LNCAP (cell line): ENCODE results near the gene F3.

Source experiments
- CTCF ChIP-seq: fragments of 450-650 bp; IDR thresholded peaks from 2 replicates; pipeline ENCODE4 v1.5.1; 2017; ENCODE audit warnings: mild to moderate bottlenecking

The F3 gene

GRCh38 chr1:94572780-94573179, 31.2 kb upstream of the F3 start:
- TF ChIP-seq CTCF: no peak

- no peak for TF ChIP-seq CTCF
These were observed 24.3 kb upstream of the F3 start for GRCh38 chr1:94565901-94566300.

- TF ChIP-seq CTCF: no peak
These were observed 21.1 kb upstream of the F3 start for GRCh38 chr1:94562519-94563260.

GRCh38 chr1:94560333-94560732, 18.8 kb upstream of the F3 start:
- no peak for TF ChIP-seq CTCF

- no peak for TF ChIP-seq CTCF
These were observed 18.4 kb upstream of the F3 start for GRCh38 chr1:94559921-94560320.

- TF ChIP-seq CTCF: no peak
These were observed 13.5 kb upstream of the F3 start for GRCh38 chr1:94555091-94555490.

GRCh38 chr1:94554580-94554979, 13.0 kb upstream of the F3 start:
- no peak for TF ChIP-seq CTCF

- TF ChIP-seq CTCF: no peak
These were observed 12.4 kb upstream of the F3 start for GRCh38 chr1:94553931-94554330.
